Measurements from ENCODE around the gene MBD6. TPM values are rescaled to one million over a fixed set of nuclear protein-coding genes. Genes with fewer than 3 reads are reported as not detected.
"Not testable (repeated sequence)": the region's sequence is repeated elsewhere in the genome, so short reads cannot be mapped to it uniquely, and the experiment has no call there.

The MBD6 gene
- total RNA-seq, 1 donor from 2014 or later = 25.4 TPM

DNA sequence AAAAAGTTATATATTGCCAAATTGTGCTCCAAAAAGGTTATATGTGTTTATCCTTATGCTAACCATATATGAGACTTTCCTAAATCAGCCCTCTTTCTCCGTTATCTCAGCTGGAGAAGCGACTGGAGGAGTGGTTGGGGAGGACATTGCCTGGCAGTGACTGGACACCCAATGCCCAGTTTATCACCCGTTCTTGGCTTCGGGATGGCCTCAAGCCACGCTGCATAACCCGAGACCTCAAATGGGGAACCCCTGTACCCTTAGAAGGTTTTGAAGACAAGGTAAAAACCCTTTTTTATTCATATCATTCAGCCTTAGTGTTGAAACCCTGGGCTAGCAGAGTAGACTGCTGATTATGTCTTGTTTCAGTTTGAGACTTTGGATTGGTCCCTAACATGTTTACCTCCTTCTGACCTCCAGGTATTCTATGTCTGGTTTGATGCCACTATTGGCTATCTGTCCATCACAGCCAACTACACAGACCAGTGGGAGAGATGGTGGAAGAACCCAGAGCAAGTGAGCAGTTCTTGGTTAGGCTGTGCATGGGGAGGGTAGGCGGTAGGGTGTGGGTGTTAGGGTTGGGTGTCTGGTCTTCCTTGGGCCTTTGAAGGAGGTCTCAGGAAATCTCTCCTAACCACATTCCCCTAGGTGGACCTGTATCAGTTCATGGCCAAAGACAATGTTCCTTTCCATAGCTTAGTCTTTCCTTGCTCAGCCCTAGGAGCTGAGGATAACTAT lies 10.9 kb upstream of the MBD6 start:
- no peak for DNase-seq
- ATAC-seq (ENCODE audit: poor library complexity) = no peak
- intact Hi-C loops (cut with DNase I) = no loop called here

DNA sequence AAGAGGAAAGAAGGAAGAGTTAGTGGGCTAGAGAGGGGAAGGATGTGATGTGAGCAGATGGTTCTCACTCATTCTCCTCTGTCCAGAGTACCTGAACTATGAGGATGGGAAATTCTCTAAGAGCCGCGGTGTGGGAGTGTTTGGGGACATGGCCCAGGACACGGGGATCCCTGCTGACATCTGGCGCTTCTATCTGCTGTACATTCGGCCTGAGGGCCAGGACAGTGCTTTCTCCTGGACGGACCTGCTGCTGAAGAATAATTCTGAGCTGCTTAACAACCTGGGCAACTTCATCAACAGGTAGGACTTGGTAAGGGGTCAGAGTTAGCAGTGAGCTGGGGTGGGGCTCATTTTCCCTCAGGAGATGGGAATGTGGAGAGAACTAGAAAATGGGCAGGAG lies 10.0 kb upstream of the MBD6 start:
- no peak for ATAC-seq (ENCODE audit: poor library complexity)
- no peak for DNase-seq
- intact Hi-C loops (cut with DNase I) = no loop called here

DNA sequence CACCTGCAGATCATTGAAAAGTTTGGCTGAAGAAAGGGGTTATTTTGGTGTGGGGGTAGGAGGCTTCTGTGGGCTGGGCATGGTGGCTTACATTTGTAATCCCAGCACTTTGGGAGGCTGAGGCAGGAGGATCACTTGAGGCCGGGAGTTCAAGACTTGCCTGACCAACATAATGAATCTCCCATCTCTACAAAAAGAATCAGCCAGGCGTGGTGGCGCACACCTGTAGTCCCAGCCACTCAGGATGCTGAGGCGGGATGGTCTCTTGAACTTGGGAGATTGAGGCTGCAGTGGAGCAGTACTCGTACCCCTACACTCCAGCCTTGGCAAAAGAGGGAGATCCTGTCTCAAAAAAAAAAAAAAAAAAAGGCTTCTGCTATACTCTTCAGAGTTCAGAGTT lies 9.4 kb upstream of the MBD6 start:
- intact Hi-C loops (cut with DNase I) = no loop called here
- DNase-seq (no peak), ATAC-seq (ENCODE audit: poor library complexity) (no peak)

DNA sequence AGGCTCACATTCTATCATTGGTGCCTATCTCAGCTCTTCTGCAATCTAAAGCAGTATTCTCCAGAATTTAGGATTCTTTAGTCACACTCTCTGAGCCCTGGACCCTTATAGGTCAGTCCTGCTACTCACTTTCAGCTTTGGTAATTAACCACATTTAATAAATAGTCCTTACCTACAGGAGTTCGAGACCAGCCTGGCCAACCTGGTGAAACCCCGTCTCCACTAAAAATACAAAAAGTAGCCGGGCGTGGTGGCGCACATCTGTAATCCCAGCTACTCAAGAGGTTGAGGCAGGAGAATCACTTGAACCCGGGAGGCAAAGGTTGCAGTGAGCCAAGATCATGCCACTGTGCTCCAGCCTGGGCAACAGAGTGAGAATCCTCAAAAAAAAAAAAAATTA lies 8.9 kb upstream of the MBD6 start:
- not testable (repeated sequence) for DNase-seq

DNA sequence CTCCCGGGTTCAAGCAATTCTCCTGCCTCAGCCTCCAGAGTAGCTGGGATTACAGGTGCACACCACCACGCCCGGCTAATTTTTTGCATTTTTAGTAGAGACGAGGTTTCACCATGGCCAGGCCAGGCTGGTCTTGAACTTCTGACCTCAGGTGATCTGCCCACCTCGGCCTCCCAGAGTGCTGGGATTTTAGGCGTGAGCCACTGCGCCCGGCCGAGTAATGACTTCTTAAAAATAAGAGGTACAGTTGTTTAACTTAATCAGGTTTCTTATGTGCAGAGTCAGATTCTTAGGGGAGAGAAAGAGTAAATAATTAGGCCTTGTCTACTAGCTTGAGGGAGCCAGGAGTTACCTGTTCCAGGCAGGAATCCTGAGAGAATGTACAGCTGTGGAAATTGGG lies 8.4 kb upstream of the MBD6 start:
- DNase-seq; intact Hi-C loops (cut with DNase I); ATAC-seq (ENCODE audit: poor library complexity): not testable (repeated sequence)

More for the DNA sequence above, 8.9 kb upstream of the MBD6 start:
- ATAC-seq (ENCODE audit: poor library complexity); intact Hi-C loops (cut with DNase I): not testable (repeated sequence)

DNA sequence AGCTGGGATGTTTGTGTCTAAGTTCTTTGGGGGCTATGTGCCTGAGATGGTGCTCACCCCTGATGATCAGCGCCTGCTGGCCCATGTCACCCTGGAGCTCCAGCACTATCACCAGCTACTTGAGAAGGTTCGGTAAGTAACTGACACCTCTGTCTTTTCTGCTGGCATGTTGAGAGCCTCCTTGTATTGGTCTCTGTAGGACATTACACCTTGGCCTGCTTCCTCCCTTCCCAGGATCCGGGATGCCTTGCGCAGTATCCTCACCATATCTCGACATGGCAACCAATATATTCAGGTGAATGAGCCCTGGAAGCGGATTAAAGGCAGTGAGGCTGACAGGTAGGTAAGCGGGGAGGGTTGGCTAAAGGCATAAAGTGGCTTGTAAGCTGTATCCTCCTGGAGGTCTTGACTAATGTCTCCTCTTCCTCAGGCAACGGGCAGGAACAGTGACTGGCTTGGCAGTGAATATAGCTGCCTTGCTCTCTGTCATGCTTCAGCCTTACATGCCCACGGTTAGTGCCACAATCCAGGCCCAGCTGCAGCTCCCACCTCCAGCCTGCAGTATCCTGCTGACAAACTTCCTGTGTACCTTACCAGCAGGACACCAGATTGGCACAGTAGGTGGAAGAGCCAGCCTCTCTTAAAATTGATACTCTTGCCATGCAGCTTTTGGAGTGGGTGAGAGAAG lies 7.8 kb upstream of the MBD6 start:
- intact Hi-C loops (cut with DNase I) = no loop called here
- no peak for DNase-seq
- no peak for ATAC-seq (ENCODE audit: poor library complexity)

DNA sequence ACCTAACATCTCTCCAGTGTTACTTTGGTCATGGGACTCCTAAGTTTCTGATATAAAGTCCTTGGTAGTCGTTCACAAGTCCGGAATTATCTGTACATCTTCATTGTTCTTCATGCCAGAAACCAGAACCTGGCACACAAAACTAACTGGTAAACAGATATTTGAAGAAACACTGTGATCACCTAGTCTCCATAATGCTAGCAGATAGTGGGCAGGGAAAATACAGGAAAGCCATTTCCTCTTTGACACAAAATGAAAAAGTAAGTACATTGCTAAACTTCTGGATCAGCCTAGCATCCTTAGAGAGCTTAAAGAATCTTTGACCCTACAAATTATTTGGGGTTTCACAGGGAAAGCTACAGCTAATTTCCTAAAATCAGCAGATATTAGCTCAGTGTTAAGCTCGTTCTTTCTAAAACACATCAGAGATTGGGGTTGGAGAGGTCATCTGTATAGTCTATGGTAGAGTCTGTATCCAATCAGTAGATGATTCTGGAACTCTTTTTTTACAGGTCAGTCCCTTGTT lies 7.2 kb upstream of the MBD6 start:
- ATAC-seq (ENCODE audit: poor library complexity) (no peak), DNase-seq (no peak)
- intact Hi-C loops (cut with DNase I) = no loop called here

DNA sequence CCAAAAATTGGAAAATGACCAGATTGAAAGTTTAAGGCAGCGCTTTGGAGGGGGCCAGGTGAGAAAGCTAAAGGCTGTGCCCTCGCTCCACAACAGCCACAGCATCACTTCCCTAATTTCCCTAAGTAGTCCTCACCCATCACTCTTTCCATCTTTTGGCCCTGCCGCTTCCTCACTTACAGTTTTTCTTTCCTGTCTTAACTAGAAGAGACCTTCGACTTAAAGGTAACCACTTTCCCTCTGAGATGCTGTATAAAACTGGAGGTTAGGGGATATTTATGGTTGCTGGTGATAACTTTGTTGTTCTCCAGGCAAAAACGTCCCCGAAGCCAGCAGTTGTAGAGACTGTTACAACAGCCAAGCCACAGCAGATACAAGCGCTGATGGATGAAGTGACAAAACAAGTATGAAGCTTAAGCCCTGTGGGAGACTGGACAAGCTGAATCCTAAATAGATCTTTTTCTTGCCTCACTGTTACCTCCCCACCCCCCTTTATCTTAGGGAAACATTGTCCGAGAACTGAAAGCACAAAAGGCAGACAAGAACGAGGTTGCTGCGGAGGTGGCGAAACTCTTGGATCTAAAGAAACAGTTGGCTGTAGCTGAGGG lies 6.6 kb upstream of the MBD6 start:
- ATAC-seq (ENCODE audit: poor library complexity) (no peak), DNase-seq (no peak)
- intact Hi-C loops (cut with DNase I) = no loop called here

DNA sequence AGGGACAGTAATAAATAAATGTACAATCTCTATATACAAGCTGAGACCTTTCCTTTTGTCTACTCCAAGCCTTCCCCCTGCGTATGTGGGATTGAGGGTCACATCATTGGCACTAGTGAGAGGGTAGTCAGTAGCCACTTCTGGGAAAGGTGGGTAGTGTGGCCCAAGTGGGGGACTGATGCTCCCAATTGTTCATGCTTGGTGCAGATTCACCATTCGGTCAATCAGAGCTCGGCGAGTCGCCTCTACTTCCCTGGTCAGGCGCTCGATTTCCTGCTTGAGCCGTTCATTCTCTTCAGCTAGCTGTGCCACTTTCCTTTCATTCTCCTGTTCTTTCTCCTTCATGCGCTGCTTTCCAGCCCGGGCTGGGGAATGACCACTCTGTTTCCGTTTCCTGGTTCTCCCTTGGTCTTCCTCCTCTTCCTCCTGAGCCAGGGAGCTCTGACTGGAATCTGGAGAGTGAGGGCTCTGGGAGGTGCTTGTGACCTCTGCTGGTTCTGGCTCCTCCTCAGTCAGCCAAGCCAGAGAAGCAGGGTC lies 5.9 kb upstream of the MBD6 start:
- DNase-seq = no peak
- intact Hi-C loops (cut with DNase I) = no loop called here
- no peak for ATAC-seq (ENCODE audit: poor library complexity)

DNA sequence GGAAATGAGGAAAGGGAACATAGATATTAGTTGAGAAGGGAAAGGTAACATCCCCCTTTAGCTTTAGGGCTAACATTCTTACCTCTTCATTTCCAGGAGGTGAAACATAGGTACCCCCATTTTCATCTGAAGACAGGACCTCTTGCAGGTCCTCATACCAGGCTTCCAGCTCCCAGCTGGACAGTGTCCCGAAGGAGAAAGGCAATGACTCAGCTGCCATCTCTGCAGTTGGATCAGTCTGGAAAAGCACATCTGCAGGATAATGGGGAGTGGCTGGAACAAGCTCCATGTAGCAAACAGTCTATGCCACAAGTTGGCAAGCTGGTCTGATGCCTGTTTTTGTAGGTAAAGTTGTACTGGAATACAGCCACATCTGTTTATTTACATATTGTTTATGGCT lies 5.4 kb upstream of the MBD6 start:
- intact Hi-C loops (cut with DNase I) = no loop called here
- no peak for DNase-seq
- no peak for ATAC-seq (ENCODE audit: poor library complexity)

DNA sequence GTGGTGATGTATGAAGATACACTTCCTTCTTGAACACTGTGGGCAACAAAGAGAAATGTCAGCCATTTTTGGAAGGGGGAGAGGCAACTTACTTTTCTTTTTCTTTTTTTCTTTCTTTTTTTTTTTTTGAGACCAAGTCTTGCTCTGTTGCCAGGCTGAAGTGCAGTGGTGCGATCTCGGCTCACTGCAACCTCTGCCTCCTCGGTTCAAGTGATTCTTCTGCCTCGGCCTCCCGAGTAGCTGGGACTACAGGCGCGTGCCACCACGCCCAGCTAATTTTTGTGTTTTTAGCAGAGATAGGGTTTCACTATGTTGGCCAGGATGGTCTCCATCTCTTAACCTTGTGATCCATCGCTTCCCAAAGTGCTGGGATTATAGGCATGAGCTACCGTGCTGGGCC lies 4.9 kb upstream of the MBD6 start:
- DNase-seq; intact Hi-C loops (cut with DNase I); ATAC-seq (ENCODE audit: poor library complexity): not testable (repeated sequence)

DNA sequence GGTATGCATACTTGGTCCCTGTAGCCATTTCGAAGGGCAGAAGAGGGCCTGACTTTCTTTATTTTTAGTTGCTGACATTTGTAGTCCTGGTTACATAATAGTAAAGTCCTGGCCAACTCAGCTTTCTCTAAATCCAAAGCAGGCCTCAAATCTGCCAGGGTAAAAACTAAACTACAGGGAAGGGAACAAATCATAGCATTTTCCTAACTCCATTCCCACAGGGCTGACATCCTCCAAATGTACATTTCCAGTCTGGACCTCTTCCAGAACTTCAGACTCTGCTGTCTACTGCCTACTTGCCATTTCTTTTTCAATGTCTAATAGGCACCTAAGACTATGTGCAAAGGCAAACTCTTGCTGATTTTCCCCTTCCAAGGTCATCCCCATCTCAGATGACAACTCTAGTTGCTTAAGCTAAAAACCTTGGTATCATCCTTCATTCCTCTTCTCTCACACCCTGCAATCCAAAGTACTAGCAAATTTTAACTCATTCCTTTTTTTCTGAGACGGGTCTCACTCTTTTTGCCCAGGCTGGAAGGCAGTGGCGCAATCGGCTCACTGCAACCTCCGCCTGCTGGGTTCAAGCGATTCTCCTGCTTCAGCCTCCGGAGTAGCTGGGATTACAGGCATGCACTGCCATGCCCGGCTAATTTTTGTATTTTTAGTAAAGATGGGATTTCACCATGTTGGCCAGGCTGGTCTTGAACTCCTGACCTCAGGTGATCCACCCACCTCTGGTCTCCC lies 4.3 kb upstream of the MBD6 start:
- intact Hi-C loops (cut with DNase I) = no loop called here
- DNase-seq (no peak), ATAC-seq (ENCODE audit: poor library complexity) (no peak)

DNA sequence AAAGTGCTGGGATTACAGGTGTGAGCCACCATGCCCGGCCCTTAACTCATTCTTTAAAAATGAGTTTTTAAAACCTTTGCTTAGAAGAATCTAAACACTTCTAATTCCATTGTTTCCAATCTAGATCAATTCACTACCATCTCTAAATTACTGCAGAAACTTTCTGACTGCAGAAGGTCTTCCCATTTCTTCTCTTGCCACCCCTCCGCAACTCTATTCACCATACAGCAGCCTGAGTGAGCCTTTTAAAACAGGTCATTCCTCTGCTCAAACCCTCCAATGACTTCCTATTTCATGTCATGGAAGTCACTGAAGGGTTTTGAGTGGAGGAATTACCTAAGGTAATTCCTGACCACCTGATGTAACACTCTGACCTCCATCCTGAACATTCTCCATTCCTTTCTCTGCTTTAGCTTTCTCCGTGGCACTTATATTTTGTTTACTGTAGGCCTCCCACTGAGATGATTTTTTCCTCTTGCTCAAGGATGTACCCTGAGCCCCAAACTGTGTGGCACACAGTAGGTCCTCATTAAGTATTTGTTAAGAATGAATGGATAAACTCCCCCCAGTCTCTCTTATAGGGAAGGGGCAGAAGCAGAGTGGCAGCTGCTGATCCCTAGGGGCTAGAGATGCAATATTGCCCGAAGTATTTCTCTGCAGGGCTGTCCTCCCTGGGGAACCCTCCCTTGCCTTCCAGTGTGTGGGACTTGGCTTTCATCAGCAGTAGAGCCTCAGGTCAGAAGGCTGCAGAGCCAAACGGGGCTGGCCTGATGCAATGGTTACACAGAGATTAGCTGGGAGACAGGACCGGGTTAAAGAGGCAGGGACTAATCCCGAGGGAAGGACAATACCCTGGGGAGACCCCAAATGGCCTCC lies 3.5 kb upstream of the MBD6 start:
- no peak for ATAC-seq (ENCODE audit: poor library complexity)
- peak; percentile 64 for DNase-seq
- intact Hi-C loops (cut with DNase I) = no loop called here

DNA sequence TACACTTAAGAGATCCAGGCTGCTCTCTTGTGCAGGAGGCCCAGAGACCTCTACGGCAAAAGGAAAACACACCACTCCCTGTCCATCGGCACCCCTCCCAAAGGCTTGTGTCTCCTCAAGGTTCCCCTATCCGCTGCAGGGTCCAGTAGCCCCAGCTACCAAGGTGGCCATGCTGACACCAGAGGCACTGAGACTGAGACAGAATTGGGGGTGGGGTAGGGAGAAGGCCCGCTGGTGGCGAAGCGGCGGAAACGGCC lies 2.9 kb upstream of the MBD6 start:
- no peak for ATAC-seq (ENCODE audit: poor library complexity)
- DNase-seq = no peak
- intact Hi-C loops (cut with DNase I) = no loop called here

DNA sequence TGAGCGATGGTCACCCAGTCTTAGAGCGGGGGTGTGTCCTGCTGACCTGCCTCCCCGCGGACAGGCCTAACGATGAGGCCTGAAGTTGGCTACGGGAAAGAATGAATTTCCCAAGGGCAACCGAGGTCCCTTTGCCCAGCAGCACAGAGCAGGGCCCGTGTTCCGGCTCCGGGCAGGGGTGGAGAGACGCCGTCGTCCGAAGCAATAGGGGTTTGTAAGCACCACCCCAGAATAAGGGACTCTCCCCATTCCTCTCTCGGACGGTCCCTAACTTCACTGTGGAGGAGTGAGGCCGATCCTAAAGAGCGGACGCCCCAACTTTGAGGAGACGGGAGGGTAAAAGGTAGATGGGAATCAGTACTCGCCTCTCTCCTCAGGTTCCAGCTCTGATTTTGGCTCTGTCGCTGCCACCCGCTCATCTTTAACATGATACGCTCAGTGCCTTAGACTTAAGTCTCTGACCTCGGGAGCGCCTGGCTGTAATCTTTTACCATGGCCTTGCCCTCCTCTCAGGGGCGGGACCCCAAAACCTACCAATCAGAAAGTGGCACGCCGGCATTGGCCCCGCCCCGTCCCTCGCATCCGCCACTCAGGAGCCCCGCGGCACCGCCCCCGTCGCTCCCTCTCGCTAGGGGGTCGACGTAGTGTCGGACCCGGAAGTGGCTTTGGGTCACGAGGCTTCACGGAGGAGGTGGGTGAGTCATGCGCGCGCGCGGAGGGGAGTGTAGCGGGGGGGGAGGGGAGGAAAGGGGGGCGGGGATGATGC lies 2.4 kb upstream of the MBD6 start, which contains the start of gene DDIT3:
DDIT3 (minus strand) TSS at position 462 of the 766 bp plus-strand sequence. CDS start 3,108 bp downstream, outside the sequence.
- DNase-seq = peak; percentile 100
- ATAC-seq (ENCODE audit: poor library complexity) = peak; percentile 84
- intact Hi-C loops (cut with DNase I) = no loop called here

DNA sequence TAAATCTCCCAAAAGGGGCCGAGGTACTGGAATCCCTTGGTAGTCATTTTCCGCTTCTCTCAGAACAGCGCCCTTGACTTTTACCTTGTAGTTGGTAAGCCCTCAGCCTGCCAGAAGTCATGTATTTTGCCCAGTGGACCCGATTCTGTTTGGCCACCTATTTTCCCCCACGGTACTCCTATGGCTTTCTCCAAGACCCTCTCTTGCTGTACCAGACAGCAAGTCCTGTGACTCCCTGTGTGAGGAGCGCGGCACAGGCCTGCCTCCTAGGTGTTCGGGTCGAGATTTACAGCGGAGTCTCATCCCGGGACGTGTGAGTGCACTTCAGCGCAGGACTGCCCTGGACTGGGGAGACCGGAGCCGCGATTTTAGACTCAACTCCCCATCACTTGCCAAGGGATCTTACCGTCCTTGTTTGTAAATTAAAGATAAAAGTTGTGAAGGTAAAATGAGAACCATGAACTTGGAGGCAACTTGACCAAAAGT lies 1.1 kb upstream of the MBD6 start:
- DNase-seq = peak; percentile 58
- ATAC-seq (ENCODE audit: poor library complexity) = no peak
- intact Hi-C loops (cut with DNase I) = no loop called here

Data from Right ventricle myocardium superior (tissue), 1 donor.